OCI-LY3 (cell line): Measurements from ENCODE around the gene WFDC10A.

Experiments
- H2AFZ ChIP-seq: fragments of 200-600, 300-600 bp; shearing (Covaris generic); 2 replicates; pipeline ENCODE4 v1.6.0; 2014; ENCODE audit warnings: antibody characterized with exemption, low read depth, low read length
- H3K27ac ChIP-seq: fragments of 200-600, 300-600 bp; sonication (generic); 2 replicates; pipeline ENCODE4 v1.5.1; 2014; ENCODE audit warnings: mild to moderate bottlenecking, low read length, moderate library complexity, mixed read lengths
- H3K27me3 ChIP-seq: fragments of 200-600, 300-600 bp; sonication (generic); 2 replicates; pipeline ENCODE4 v1.6.1; 2014; ENCODE audit warnings: low read depth, low read length, mixed read lengths
- H3K36me3 ChIP-seq: fragments of 200-600, 300-600 bp; sonication (generic); replicated peaks from 2 replicates; pipeline ENCODE3; 2014; ENCODE audit warnings: low read depth, low read length, mixed read lengths
- H3K4me1 ChIP-seq: fragments of 300-600, 200-600 bp; sonication (generic); 2 replicates; pipeline ENCODE4 v1.6.1; 2014; ENCODE audit warnings: low read length, mixed read lengths
- H3K4me2 ChIP-seq: fragments of 200-600, 300-600 bp; sonication (generic); 2 replicates; pipeline ENCODE4 v1.6.1; 2014; ENCODE audit warnings: low read length, mixed read lengths
- H3K4me3 ChIP-seq: fragments of 300-600, 200-600 bp; sonication (generic); 2 replicates; pipeline ENCODE4 v1.5.1; 2014; ENCODE audit warnings: antibody characterized with exemption, mild to moderate bottlenecking, low read length, moderate library complexity
- H3K79me2 ChIP-seq: fragments of 300-600, 200-600 bp; shearing (Covaris generic); 2 replicates; pipeline ENCODE4 v1.6.1; 2014; ENCODE audit warnings: mild to moderate bottlenecking, low read length, mixed read lengths
- H3K9ac ChIP-seq: fragments of 300-600, 200-600 bp; shearing (Covaris generic); 2 replicates; pipeline ENCODE4 v1.6.0; 2014; ENCODE audit warnings: mild to moderate bottlenecking, low read length, moderate library complexity
- H3K9me3 ChIP-seq: fragments of 200-600, 300-600 bp; shearing (Covaris generic); 2 replicates; pipeline ENCODE4 v1.6.1; 2014; ENCODE audit warnings: low read length, mixed read lengths; ENCODE audit not compliant: insufficient read depth
- H4K20me1 ChIP-seq: fragments of 200-600, 300-600 bp; sonication (generic); 2 replicates; pipeline ENCODE4 v1.6.1; 2016; ENCODE audit warnings: low read length, mixed read lengths; ENCODE audit not compliant: insufficient read depth
- EZH2phosphoT487 ChIP-seq: fragments of 200-600 bp; shearing (Covaris generic); IDR thresholded peaks from 2 replicates; pipeline ENCODE4 v1.6.1; 2018; ENCODE audit warnings: antibody characterized with exemption, mixed run types, low read depth
- TF ChIP-seq, protein P1 (sequence below): fragments of 200-600, 300-600 bp; sonication (generic); IDR thresholded peaks from 2 replicates; pipeline ENCODE4 v1.5.1; 2014; ENCODE audit warnings: antibody characterized with exemption, low read length, low read depth

The WFDC10A gene

DNA sequence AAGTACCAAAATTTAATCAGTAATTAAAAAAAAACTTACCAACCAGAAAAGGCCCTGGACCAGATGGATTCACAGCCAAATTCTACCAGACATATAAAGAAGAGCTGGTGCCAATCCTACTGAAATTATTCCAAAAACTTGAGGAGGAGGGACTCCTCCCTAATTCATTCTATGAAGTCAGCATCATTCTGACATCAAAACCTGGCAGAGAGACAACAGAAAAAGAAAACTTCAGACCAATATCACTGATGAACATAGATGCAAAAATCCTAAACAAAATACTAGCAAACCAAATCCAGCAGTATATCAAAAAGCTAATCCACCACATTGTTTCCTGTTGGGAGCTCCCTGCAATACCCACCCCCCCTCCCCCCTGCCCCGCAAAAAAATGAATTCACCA, 40.6 kb downstream of the WFDC10A start, which contains the start of gene WFDC11:
WFDC11 (minus strand) TSS at position 101 of the 400 bp plus-strand sequence. CDS start 19,639 bp downstream, outside the sequence.
- no peak within 1 kb of the TSS for H2AFZ ChIP-seq

DNA sequence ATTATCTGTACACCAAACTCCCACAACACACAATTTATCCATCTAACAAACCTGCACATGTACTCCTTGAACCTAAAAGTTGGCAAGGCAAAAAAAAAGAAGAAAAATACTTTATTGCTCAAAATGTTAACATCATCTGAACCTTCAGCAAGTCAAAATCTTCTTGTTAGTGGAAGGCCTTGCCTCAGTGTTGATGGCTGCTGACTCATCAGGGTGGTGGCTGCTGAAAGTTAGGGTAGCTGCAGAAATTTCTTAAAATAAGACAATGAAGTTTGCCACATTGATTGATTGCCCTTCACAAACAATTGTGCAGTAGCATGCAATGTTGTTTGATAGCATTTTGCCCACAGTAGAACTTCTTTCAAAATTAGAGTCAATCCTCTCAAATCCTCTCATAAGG, 43.2 kb downstream of the WFDC10A start:
- TF ChIP-seq, protein P1, sequence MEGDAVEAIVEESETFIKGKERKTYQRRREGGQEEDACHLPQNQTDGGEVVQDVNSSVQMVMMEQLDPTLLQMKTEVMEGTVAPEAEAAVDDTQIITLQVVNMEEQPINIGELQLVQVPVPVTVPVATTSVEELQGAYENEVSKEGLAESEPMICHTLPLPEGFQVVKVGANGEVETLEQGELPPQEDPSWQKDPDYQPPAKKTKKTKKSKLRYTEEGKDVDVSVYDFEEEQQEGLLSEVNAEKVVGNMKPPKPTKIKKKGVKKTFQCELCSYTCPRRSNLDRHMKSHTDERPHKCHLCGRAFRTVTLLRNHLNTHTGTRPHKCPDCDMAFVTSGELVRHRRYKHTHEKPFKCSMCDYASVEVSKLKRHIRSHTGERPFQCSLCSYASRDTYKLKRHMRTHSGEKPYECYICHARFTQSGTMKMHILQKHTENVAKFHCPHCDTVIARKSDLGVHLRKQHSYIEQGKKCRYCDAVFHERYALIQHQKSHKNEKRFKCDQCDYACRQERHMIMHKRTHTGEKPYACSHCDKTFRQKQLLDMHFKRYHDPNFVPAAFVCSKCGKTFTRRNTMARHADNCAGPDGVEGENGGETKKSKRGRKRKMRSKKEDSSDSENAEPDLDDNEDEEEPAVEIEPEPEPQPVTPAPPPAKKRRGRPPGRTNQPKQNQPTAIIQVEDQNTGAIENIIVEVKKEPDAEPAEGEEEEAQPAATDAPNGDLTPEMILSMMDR: no peak
- no peak for TF ChIP-seq EZH2phosphoT487
- Histone ChIP-seq H3K79me2 (no peaks in the 10 kb centered on the region), H2AFZ (no peak overlapping the region), H3K27me3 (peaks cover 56% of the 10 kb centered on the region), H3K36me3 (no peaks in the 10 kb centered on the region), H4K20me1 (no peaks in the 10 kb centered on the region), H3K4me2 (no peak overlapping the region), H3K27ac (no peak overlapping the region), H3K9me3 (0 out of 2 replicates have a peak, but pooled peaks cover 5% of the 10 kb centered on the region), H3K4me1 (no peaks in the 10 kb centered on the region), H3K4me3 (no peak overlapping the region), H3K9ac (no peak overlapping the region)

More for the DNA sequence above, 40.6 kb downstream of the WFDC10A start, which contains the start of gene WFDC11:
- Histone ChIP-seq H3K27ac (no peak within 1 kb of the TSS), H3K4me2 (no peak within 1 kb of the TSS), H3K4me1 (no peaks in the 10 kb centered on the region), H3K27me3 (peaks cover 53% of the 10 kb centered on the region), H3K9me3 (no peaks in the 10 kb centered on the region), H3K79me2 (no peaks in the 10 kb centered on the region), H3K4me3 (no peak within 1 kb of the TSS), H4K20me1 (no peaks in the 10 kb centered on the region), H3K9ac (no peak within 1 kb of the TSS), H3K36me3 (no peaks in the 10 kb centered on the region)
- TF ChIP-seq, protein P1: no peak
- TF ChIP-seq EZH2phosphoT487: no peak

DNA sequence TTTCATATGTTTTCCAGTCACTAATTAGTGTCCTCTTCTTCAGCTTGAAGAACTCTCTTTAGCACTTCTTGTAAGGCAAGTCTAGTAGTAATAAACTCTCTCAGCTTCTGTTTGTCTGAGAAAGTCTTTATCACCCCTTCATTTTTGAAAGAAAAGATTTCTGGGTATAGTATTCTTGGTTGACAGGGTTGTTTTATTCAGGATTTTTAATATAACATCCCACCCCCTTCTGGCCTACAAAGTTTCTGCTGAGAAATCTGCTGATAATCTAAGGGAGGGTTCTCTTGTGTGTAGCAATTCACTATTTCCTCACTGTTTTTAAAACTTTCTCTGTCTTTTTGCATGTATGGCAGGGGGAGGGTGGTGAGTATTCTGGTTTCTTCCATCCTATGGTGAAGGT, 50.1 kb downstream of the WFDC10A start:
- Histone ChIP-seq H3K9ac (no peak overlapping the region), H3K9me3 (peaks cover 19% of the 10 kb centered on the region; the same call in 1 of the 2 replicates), H3K4me3 (no peak overlapping the region), H4K20me1 (no peaks in the 10 kb centered on the region), H2AFZ (no peak overlapping the region), H3K27me3 (peaks cover 26% of the 10 kb centered on the region), H3K36me3 (no peaks in the 10 kb centered on the region), H3K27ac (no peak overlapping the region), H3K4me2 (no peak overlapping the region), H3K79me2 (no peaks in the 10 kb centered on the region), H3K4me1 (no peaks in the 10 kb centered on the region)
- TF ChIP-seq, protein P1: no peak
- no peak for TF ChIP-seq EZH2phosphoT487
